Heart right ventricle (tissue), 16 donors: Measurements from ENCODE around the gene MYCT1. TPM values are rescaled to one million over a fixed set of nuclear protein-coding genes. Genes with fewer than 3 reads are reported as not detected.

ENCODE experiments used
- ATAC-seq, 8 donors: fragments of 200-7000 bp; cut with Tn5 transposase; one replicate each; pipeline ENCODE4 v1.9.1; 2020; ENCODE audit warnings: mild to moderate bottlenecking in 8 of 8, moderate library complexity in 8 of 8, moderate number of reproducible peaks in 1 of 8
- DNase-seq, 2 donors: peaks; one replicate each; pipeline ENCODE4 v3.0.0-alpha.2; 2020
- H3K27ac ChIP-seq, 10 donors: fragments of 200-600 bp; sonication (generic) in 2 of 10; one replicate each; pipeline versions ENCODE4 v1.5.0 to v1.8.0; 2020 to 2022; ENCODE audit warnings: mild to moderate bottlenecking in 3 of 10
- H3K27me3 ChIP-seq, 7 donors: fragments of 200-600 bp; one replicate each; pipeline ENCODE4 v1.8.0; 2021 to 2022; ENCODE audit warnings: mild to moderate bottlenecking in 2 of 7
- H3K36me3 ChIP-seq, 9 donors: fragments of 200-600 bp; sonication (generic) in 1 of 9; one replicate each; pipeline versions ENCODE4 v1.5.0 to v1.8.0; 2020 to 2022; ENCODE audit warnings: mild to moderate bottlenecking in 2 of 9
- H3K4me1 ChIP-seq, 9 donors: fragments of 200-600 bp; sonication (generic) in 1 of 9; one replicate each; pipeline versions ENCODE4 v1.5.0 to v1.8.0; 2020 to 2022; ENCODE audit warnings: mild to moderate bottlenecking in 4 of 9
- H3K4me3 ChIP-seq, 10 donors: fragments of 200-600 bp; sonication (generic) in 2 of 10; one replicate each; pipeline versions ENCODE4 v1.5.0 to v1.8.0; 2020 to 2022; ENCODE audit warnings: mild to moderate bottlenecking in 7 of 10, moderate library complexity in 2 of 10
- H3K9me3 ChIP-seq, 11 donors: fragments of 200-600 bp in 10 of 11; sonication (generic) in 2 of 11; one replicate each; pipeline versions ENCODE4 v1.5.0 to v1.8.0; 2013 to 2022; ENCODE audit warnings: mild to moderate bottlenecking in 2 of 11, control low read depth in 1 of 11, moderate library complexity in 1 of 11
- WGBS, 2 donors: extraction: QIAGEN DNeasy Blood & Tissue Kit; methylation state at CpG; one replicate each; pipeline ENCODE4 v1.1.7; 2013; ENCODE audit warnings: inconsistent platforms in 1 of 2; 5-methylcytosine and 5-hydroxymethylcytosine counted together
- intact Hi-C, 10 donors: fragments of 100-400 bp; cut with DNase I; formaldehyde crosslinking; loops; one replicate each; pipeline versions ENCODE4 v1.11.1 to v1.14.2; 2022
- polyA plus RNA-seq, 2 donors: library from polyadenylated mRNA; stranded (reverse); fragments of 200-250 nt; gene quantifications; one replicate each; pipeline ENCODE4 v1.2.3, GENCODE V29; 2013
- total RNA-seq, 10 donors: library from RNA; stranded (reverse); fragmentation: NEBNext Ultra II Directional in 3 of 10; extraction: Animal tissue kit (Norgen Biotek cat#: 25700) in 3 of 10; gene quantifications; one replicate each; pipeline versions ENCODE4 v1.2.1 to v1.2.4, GENCODE V29; 2021 to 2023
- TF ChIP-seq, protein P1 (sequence below), 9 donors: fragments of 200-600 bp; sonication (generic) in 2 of 9; IDR thresholded peaks; one replicate each; pipeline versions ENCODE4 v1.5.0 to v1.8.0; 2021 to 2022; ENCODE audit warnings: antibody characterized with exemption in 9 of 9, mild to moderate bottlenecking in 5 of 9, moderate library complexity in 1 of 9
- donor health status: Arrhythmogenic right ventricular cardiomyopathy.
- donor health status: ischemic (EF 13 %, LVEDD 7.1; RV severe dilation, severe dysfunction).
- donor health status: healthy with polysubstance abuse.
- donor health status: DM: no; HTN: yes; CAD: no.
- donor health status: DM: no; HTN: no; CAD: no.
- donor health status: ischemic (EF 25% LVEDD 6.9; RV normal size, moderate dysfunction).
- donor health status: ischemic (EF 25% LVEDD 5.7; RV mildly dilated, moderate dysfunction).
- donor health status: healthy.
- donor health status: DM: yes; HTN: yes; CAD: no.
- donor health status: Ischemic cardiomyopathy.
- donor health status: ischemic (EF 35%, LVEDD 5.7; RV mildly dilated, moderate dysfunction).
- donor health status: nonischemic (EF 11% LVEDD 7.7; RV severe dilation, severe dysfunction).
- donor health status: DM: yes; HTN: yes; CAD: no.
- donor health status: PGD.
- donor health status: ischemic (EF 29% LVEDD 5.4; RV normal size, mild dysfunction).
- donor health status: nonischemic (EF 23%, LVEDD 6.1; RV moderate dilation, normal function).

The MYCT1 gene
- total and polyA plus RNA-seq, 12 donors, result 11.0 to 22.6 (median 16.7) TPM

DNA sequence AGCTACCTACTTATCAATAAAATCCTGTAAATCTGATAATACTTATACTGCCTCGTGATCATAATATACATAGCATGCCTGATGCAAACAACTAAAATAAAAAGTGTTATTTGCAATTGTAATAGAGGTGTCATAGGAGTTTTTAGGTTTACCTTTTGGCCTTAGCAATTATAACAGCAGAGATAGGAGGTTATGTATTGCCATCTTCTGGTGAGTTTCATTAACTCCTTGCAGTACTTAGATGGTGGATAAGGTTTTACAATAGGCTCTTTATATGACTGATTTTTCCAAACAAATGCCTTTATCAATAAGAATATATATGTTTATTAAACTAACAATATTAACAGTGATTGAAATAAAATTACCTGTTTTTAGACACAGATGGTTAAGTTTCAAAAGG is 27.8 kb upstream of the MYCT1 start:
- intact Hi-C loops, result loop anchor here in 2 of 10 donors (2.0 to 10.0 kb wide), 2 partner anchors 117 to 185 kb away; no protein-coding TSS in a partner anchor
- Histone ChIP-seq H3K27me3 (peaks cover 0 to 2% (median 0%) of the 10 kb centered on the region in 7 donors), H3K4me1 (peaks cover 0 to 15% (median 0%) of the 10 kb centered on the region in 9 donors), H3K4me3 (no peak overlapping the region), H3K27ac (no peak overlapping the region), H3K36me3 (no peaks in the 10 kb centered on the region), H3K9me3 (peaks cover 0 to 12% (median 0%) of the 10 kb centered on the region in 11 donors)
- 15 to 23% methylated on average over 1 of the region's 1 CpG for WGBS, 2 donors
- DNase-seq, result no peak
- TF ChIP-seq, protein P1, sequence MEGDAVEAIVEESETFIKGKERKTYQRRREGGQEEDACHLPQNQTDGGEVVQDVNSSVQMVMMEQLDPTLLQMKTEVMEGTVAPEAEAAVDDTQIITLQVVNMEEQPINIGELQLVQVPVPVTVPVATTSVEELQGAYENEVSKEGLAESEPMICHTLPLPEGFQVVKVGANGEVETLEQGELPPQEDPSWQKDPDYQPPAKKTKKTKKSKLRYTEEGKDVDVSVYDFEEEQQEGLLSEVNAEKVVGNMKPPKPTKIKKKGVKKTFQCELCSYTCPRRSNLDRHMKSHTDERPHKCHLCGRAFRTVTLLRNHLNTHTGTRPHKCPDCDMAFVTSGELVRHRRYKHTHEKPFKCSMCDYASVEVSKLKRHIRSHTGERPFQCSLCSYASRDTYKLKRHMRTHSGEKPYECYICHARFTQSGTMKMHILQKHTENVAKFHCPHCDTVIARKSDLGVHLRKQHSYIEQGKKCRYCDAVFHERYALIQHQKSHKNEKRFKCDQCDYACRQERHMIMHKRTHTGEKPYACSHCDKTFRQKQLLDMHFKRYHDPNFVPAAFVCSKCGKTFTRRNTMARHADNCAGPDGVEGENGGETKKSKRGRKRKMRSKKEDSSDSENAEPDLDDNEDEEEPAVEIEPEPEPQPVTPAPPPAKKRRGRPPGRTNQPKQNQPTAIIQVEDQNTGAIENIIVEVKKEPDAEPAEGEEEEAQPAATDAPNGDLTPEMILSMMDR (IDR thresholded peaks at IDR 0.05), result peak in 8 of 9 donors; percentile 23 to 67 (median 53)
- ATAC-seq, result no peak

DNA sequence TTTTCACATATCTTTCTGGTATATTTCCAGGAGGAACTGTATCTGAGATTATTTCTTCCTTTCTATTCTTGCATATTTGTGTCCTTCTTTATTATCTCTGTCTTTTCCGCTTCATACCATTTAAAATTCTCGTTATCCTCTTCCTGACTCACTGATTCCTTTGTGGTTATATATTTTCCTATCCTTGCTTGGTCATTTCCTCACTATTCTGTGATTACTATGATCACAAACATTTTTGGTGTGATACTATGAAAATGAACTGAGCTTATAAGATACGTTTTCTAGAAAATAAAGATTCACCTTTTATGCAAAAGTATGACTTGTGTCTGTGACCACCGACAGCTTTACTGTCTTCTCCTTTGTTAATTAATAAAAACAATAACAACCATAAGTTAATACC is 26.5 kb upstream of the MYCT1 start:
- DNase-seq (no peak), ATAC-seq (no peak)
- peaks cover 0 to 12% (median 0%) of the 10 kb centered on the region in 11 donors for H3K9me3 ChIP-seq
- no peak overlapping the region for H3K27ac ChIP-seq
- peaks cover 0 to 2% (median 0%) of the 10 kb centered on the region in 7 donors for H3K27me3 ChIP-seq
- no peak overlapping the region for H3K4me3 ChIP-seq
- H3K4me1 ChIP-seq, result peaks cover 0 to 15% (median 0%) of the 10 kb centered on the region in 9 donors
- TF ChIP-seq, protein P1 (IDR thresholded peaks at IDR 0.05), result no peak
- H3K36me3 ChIP-seq, result no peaks in the 10 kb centered on the region
- intact Hi-C loops, result loop anchor here in 1 of 10 donors (2.0 kb wide), 1 partner anchor 118 kb away; no protein-coding TSS in a partner anchor
- 39% methylated on average over 4 of the region's 4 CpGs for WGBS, 2 donors

DNA sequence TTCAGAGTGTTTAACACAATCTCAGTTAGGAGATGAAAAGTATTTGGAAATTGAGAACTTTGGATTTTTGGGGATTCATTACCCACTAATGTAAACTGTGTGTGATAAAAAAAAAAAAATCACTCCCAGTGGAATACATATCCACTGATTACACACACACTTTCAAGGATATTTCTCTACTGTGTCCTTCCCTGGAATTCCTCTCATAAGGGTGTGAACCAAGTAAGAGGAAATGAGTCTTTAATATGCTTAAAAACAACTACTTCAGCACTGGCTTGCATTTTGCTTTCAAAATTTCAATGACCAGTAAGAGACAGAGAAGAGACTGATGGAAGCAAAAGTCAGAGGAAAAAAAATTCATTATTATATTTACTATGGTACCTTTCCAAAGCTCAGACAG is 24.5 kb upstream of the MYCT1 start:
- H3K4me1 ChIP-seq, result peaks cover 0 to 15% (median 0%) of the 10 kb centered on the region in 9 donors
- no peak overlapping the region for H3K4me3 ChIP-seq
- H3K9me3 ChIP-seq, result no peaks in the 10 kb centered on the region
- peaks cover 0 to 2% (median 0%) of the 10 kb centered on the region in 7 donors for H3K27me3 ChIP-seq
- H3K27ac ChIP-seq, result peak overlapping the region in 3 of 10 donors; percentile 29 to 46 (median 45)
- DNase-seq (no peak), ATAC-seq (peak in 6 of 8 donors; percentile 61 to 87 (median 72))
- H3K36me3 ChIP-seq, result no peaks in the 10 kb centered on the region
- intact Hi-C loops, result no loop called here
- TF ChIP-seq, protein P1 (IDR thresholded peaks at IDR 0.05), result no peak

DNA sequence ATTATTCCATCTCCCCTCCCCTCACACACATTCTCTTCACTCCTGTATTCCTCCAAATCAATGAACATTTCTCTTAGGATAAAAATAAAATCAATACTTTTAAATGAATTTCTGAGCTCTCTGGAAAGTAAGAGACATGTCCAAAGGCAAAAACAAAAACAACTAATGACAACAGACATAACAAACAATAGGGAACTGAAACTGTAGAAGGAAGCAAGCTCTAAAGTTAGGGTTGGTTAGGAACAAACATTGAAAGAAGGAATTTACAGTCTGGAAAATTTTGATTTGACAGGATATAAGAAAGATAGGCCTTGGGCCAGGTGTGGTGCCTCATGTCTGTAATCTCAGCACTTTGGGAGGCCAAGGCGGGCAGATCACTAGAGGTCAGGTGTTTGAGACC is 17.5 kb upstream of the MYCT1 start:
- intact Hi-C loops, result no loop called here
- 78 to 82% methylated on average over 1 of the region's 1 CpG for WGBS, 2 donors
- no peak for ATAC-seq
- TF ChIP-seq, protein P1 (IDR thresholded peaks at IDR 0.05), result no peak
- H3K36me3 ChIP-seq, result no peaks in the 10 kb centered on the region
- no peak for DNase-seq
- H3K4me3 ChIP-seq, result no peak overlapping the region
- H3K27ac ChIP-seq, result no peak overlapping the region
- H3K27me3 ChIP-seq, result peaks cover 0 to 8% (median 0%) of the 10 kb centered on the region in 7 donors
- no peaks in the 10 kb centered on the region for H3K9me3 ChIP-seq
- H3K4me1 ChIP-seq, result peaks cover 0 to 15% (median 0%) of the 10 kb centered on the region in 9 donors
